Gastroesophageal sphincter (tissue), 4 donors: ENCODE data around the gene KCNK7. TPM values are rescaled to one million over a fixed set of nuclear protein-coding genes. Genes with fewer than 3 reads are reported as not detected.

Experiments used
- ATAC-seq: fragments of 150-250 bp; one replicate; pipeline ENCODE4 v1.9.1; 2016; ENCODE audit warnings: mild to moderate bottlenecking, moderate library complexity
- H3K27ac ChIP-seq, 4 donors: fragments of 200-600 bp; sonication (generic) in 3 of 4; 1 replicate in 3 of 4; 2 replicates in 1 of 4; pipeline ENCODE4 v1.5.1; 2016 to 2019
- H3K27me3 ChIP-seq: fragments of 200-600 bp; sonication (generic); one replicate; pipeline ENCODE4 v1.5.1; 2019
- H3K36me3 ChIP-seq, 2 donors: fragments of 200-600 bp; sonication (generic); one replicate each; pipeline ENCODE4 v1.5.1; 2019; ENCODE audit warnings: control low read depth in 1 of 2
- H3K4me1 ChIP-seq, 3 donors: fragments of 200-600 bp; sonication (generic); 1 replicate in 2 of 3; 2 replicates in 1 of 3; pipeline ENCODE4 v1.5.1; 2016 to 2019; ENCODE audit warnings: control low read depth in 2 of 3
- H3K4me3 ChIP-seq, 2 donors: fragments of 200-600 bp; sonication (generic); one replicate each; pipeline ENCODE4 v1.5.1; 2019; ENCODE audit warnings: mild to moderate bottlenecking in 1 of 2, moderate library complexity in 1 of 2
- H3K9me3 ChIP-seq, 3 donors: fragments of 200-600 bp; sonication (generic); one replicate each; pipeline ENCODE4 v1.5.1; 2017 to 2019; ENCODE audit warnings: control low read depth in 2 of 3
- CTCF ChIP-seq, 4 experiments: fragments of 200-600 bp in 2 of 4; fragments of 450-650 bp in 2 of 4; sonication (generic) in 1 of 4; IDR thresholded peaks; one replicate each; pipeline ENCODE4 v1.5.1; 2017 to 2019; ENCODE audit warnings: antibody characterized with exemption in 4 of 4, mild to moderate bottlenecking in 2 of 4, moderate library complexity in 2 of 4
- EP300 ChIP-seq: sonication (generic); formaldehyde crosslinking; IDR thresholded peaks from one replicate; pipeline ENCODE4 v1.6.1; 2017; ENCODE audit warnings: antibody characterized with exemption, mild to moderate bottlenecking
- POLR2A ChIP-seq, 2 donors: fragments of 450-650 bp; IDR thresholded peaks; one replicate each; pipeline ENCODE4 v1.6.1; 2017; ENCODE audit warnings: antibody characterized with exemption in 2 of 2, mild to moderate bottlenecking in 2 of 2, moderate library complexity in 1 of 2
- POLR2AphosphoS5 ChIP-seq: sonication (generic); formaldehyde crosslinking; IDR thresholded peaks from one replicate; pipeline ENCODE4 v1.6.1; 2017; ENCODE audit warnings: antibody characterized with exemption
- WGBS, 2 donors: methylation state at CpG; one replicate each; pipeline ENCODE4 v1.1.5; 2018; ENCODE audit warnings: low coverage in 1 of 2; 5-methylcytosine and 5-hydroxymethylcytosine counted together
- total RNA-seq, 4 donors: library from RNA; depleted of rRNA; stranded (reverse); fragments of >200 nt; gene quantifications; one replicate each; pipeline ENCODE4 v1.1.0, GENCODE V29; 2016

KCNK7 gene
- total RNA-seq, 4 donors from 2014 or later, result 0.40 to 1.5 (median 0.93) TPM; not detected in 1

GRCh38 chr11:65584723-65585171, 10.9 kb downstream of the KCNK7 start:
- peak overlapping the region in 3 of 4 donors; percentile 80 to 93 (median 86) for H3K27ac ChIP-seq
- H3K4me1 ChIP-seq, result peaks cover 0 to 91% (median 30%) of the 10 kb centered on the region in 3 donors
- TF ChIP-seq CTCF (IDR thresholded peaks at IDR 0.05) (no peak), POLR2A (IDR thresholded peaks at IDR 0.05) (no peak), EP300 (no peak), POLR2AphosphoS5 (no peak)
- 55 to 67% methylated on average over 7 to 9 of the region's 46 CpGs for WGBS, 2 donors
- no peaks in the 10 kb centered on the region for H3K9me3 ChIP-seq
- H3K4me3 ChIP-seq, result no peak overlapping the region
- peaks cover 0 to 74% of the 10 kb centered on the region in 2 donors for H3K36me3 ChIP-seq
- ATAC-seq, result no peak
- no peaks in the 10 kb centered on the region for H3K27me3 ChIP-seq

GRCh38 chr11:65584106-65584505, 11.5 kb downstream of the KCNK7 start:
- H3K36me3 ChIP-seq, result peaks cover 0 to 74% of the 10 kb centered on the region in 2 donors

GRCh38 chr11:65583589-65583988, 12.0 kb downstream of the KCNK7 start:
- peak overlapping the region in 3 of 4 donors; percentile 27 to 86 (median 80) for H3K27ac ChIP-seq
- peaks cover 0 to 91% (median 30%) of the 10 kb centered on the region in 3 donors for H3K4me1 ChIP-seq
- 50 to 91% methylated on average over 2 to 4 of the region's 10 CpGs for WGBS, 2 donors
- ATAC-seq, result no peak
- H3K27me3 ChIP-seq, result no peaks in the 10 kb centered on the region
- no peak overlapping the region for H3K4me3 ChIP-seq
- H3K9me3 ChIP-seq, result no peaks in the 10 kb centered on the region
- H3K36me3 ChIP-seq, result peaks cover 0 to 79% of the 10 kb centered on the region in 2 donors
- TF ChIP-seq POLR2AphosphoS5, result no peak
- TF ChIP-seq CTCF (IDR thresholded peaks at IDR 0.05), result no peak
- no peak for TF ChIP-seq EP300
- no peak for TF ChIP-seq POLR2A (IDR thresholded peaks at IDR 0.05)

More at GRCh38 chr11:65584106-65584505, 11.5 kb downstream of the KCNK7 start:
- no peak for ATAC-seq
- Histone ChIP-seq H3K9me3 (no peaks in the 10 kb centered on the region), H3K4me3 (no peak overlapping the region), H3K27ac (peak overlapping the region in 3 of 4 donors; percentile 27 to 86 (median 80)), H3K27me3 (no peaks in the 10 kb centered on the region), H3K4me1 (peaks cover 0 to 91% (median 30%) of the 10 kb centered on the region in 3 donors)
- no CpG with 5 or more reads among the region's 8 CpGs for WGBS, 2 donors
- TF ChIP-seq POLR2A (IDR thresholded peaks at IDR 0.05), result no peak
- no peak for TF ChIP-seq CTCF (IDR thresholded peaks at IDR 0.05)
- TF ChIP-seq POLR2AphosphoS5, result no peak
- TF ChIP-seq EP300, result no peak

GRCh38 chr11:65581928-65582327, 13.7 kb downstream of the KCNK7 start:
- no CpG with 5 or more reads among the region's 3 CpGs for WGBS, 2 donors
- Histone ChIP-seq H3K27ac (peak overlapping the region in 3 of 4 donors; percentile 52 to 86 (median 80)), H3K27me3 (no peaks in the 10 kb centered on the region), H3K36me3 (peaks cover 0 to 85% of the 10 kb centered on the region in 2 donors), H3K9me3 (no peaks in the 10 kb centered on the region), H3K4me3 (no peak overlapping the region), H3K4me1 (peaks cover 0 to 91% (median 34%) of the 10 kb centered on the region in 3 donors)
- TF ChIP-seq EP300 (no peak), CTCF (IDR thresholded peaks at IDR 0.05) (no peak), POLR2AphosphoS5 (no peak), POLR2A (IDR thresholded peaks at IDR 0.05) (no peak)
- ATAC-seq, result no peak

GRCh38 chr11:65580756-65581155, 14.8 kb downstream of the KCNK7 start:
- WGBS, 2 donors, result 80% methylated on average over 1 of the region's 8 CpGs; no CpG with 5 or more reads in 1 of the 2 donors

More at GRCh38 chr11:65580756-65581155, 14.8 kb downstream of the KCNK7 start:
- peak overlapping the region in 3 of 4 donors; percentile 52 to 86 (median 80) for H3K27ac ChIP-seq
- TF ChIP-seq CTCF (IDR thresholded peaks at IDR 0.05) (no peak), POLR2A (IDR thresholded peaks at IDR 0.05) (no peak), POLR2AphosphoS5 (no peak), EP300 (no peak)
- no peak for ATAC-seq
- H3K4me3 ChIP-seq, result no peak overlapping the region
- H3K4me1 ChIP-seq, result peaks cover 0 to 90% (median 25%) of the 10 kb centered on the region in 3 donors
- H3K36me3 ChIP-seq, result peaks cover 0 to 77% of the 10 kb centered on the region in 2 donors
- no peaks in the 10 kb centered on the region for H3K9me3 ChIP-seq
- H3K27me3 ChIP-seq, result no peaks in the 10 kb centered on the region
